Transverse colon (tissue), 3 donors: ENCODE measurements around the gene ADCY5.

ENCODE experiments used
- CTCF ChIP-seq, 5 experiments: fragments of 200-600 bp in 3 of 5; fragments of 450-650 bp in 2 of 5; sonication (generic) in 3 of 5; IDR thresholded peaks; 1 replicate in 2 of 5; 2 replicates in 3 of 5; pipeline ENCODE4 v1.5.1; 2016 to 2017; ENCODE audit warnings: antibody characterized with exemption in 5 of 5, inconsistent platforms in 3 of 5, mild to moderate bottlenecking in 2 of 5, moderate library complexity in 1 of 5
- POLR2A ChIP-seq: fragments of 450-650 bp; IDR thresholded peaks from one replicate; pipeline ENCODE4 v1.6.1; 2016; ENCODE audit warnings: antibody characterized with exemption, mild to moderate bottlenecking, moderate library complexity

- TF ChIP-seq CTCF (IDR thresholded peaks at IDR 0.05) (no peak), POLR2A (no peak)
Measured at GRCh38 chr3:123315271-123315595, 133.7 kb downstream of the ADCY5 start.
